ENCODE measurements around the gene ARPC5L.
"Not testable (repeated sequence)": the region's sequence is repeated elsewhere in the genome, so short reads cannot be mapped to it uniquely, and the experiment has no call there.

ARPC5L gene

GRCh38 chr9:124920394-124920793 is 58.5 kb downstream of the ARPC5L start:
- DNase-seq; in situ Hi-C loops (cut with HindIII; ENCODE audit: low pct_ligation_motif_present, low pct_unique_long_range_greater_than_20kb, low sequenced_read_pairs): not testable (repeated sequence)

Data from ACHN (cell line).